Panc1 (cell line): Measurements from ENCODE around the gene UNC5B. TPM values are rescaled to one million over a fixed set of nuclear protein-coding genes. Genes with fewer than 3 reads are reported as not detected.

Experiments used
- ATAC-seq: fragments of 200-7000 bp; cut with Tn5 transposase; 2 replicates; pipeline ENCODE4 v1.9.1; 2020; ENCODE audit warnings: mild to moderate bottlenecking, moderate library complexity
- BruUV-seq: library from RNA; stranded (reverse); fragments of 400-500 nt; replicated peaks from 2 replicates; lab custom pipeline; 2021; lab: Mats Ljungman, UMichigan
- CTCF ChIA-PET: fragments of 300-600 bp; sonication (Branson Sonifier 250); formaldehyde crosslinking; loops from one replicate; lab custom pipeline; 2022; ENCODE audit warnings: antibody characterized with exemption; lab: Charles Lee
- POLR2A ChIA-PET: fragments of 300-600 bp; sonication (Branson Sonifier 250); formaldehyde crosslinking; loops from one replicate; lab custom pipeline; 2022; ENCODE audit warnings: antibody characterized with exemption; lab: Charles Lee
- DNase-seq: peaks from one replicate; pipeline ENCODE4 v3.0.0-alpha.2; 2010; ENCODE audit warnings: low read depth, low spot score
- H3K27ac ChIP-seq: 2 replicates; pipeline ENCODE4 v1.5.1; 2011; ENCODE audit warnings: mild to moderate bottlenecking, low read length, inconsistent platforms
- H3K27me3 ChIP-seq: fragments of 200-500 bp; sonication (Bioruptor generic); 2 replicates; pipeline ENCODE4 v1.6.0; 2014; ENCODE audit warnings: low read length, inconsistent platforms; ENCODE audit not compliant: control insufficient read depth, insufficient read depth
- H3K36me3 ChIP-seq: fragments of 200-500 bp; sonication (Bioruptor generic); 2 replicates; pipeline ENCODE4 v1.5.1; 2014; ENCODE audit warnings: inconsistent platforms, mild to moderate bottlenecking, low read length, moderate library complexity; ENCODE audit not compliant: control insufficient read depth, insufficient read depth
- H3K4me1 ChIP-seq: 2 replicates; pipeline ENCODE4 v1.5.1; 2011; ENCODE audit warnings: inconsistent platforms, mild to moderate bottlenecking, low read length, moderate library complexity; ENCODE audit not compliant: control insufficient read depth, insufficient read depth
- H3K4me3 ChIP-seq, 2 experiments: 2 replicates each; pipeline ENCODE4 v1.5.1; 2011 to 2012; ENCODE audit warnings: low read depth in 2 of 2, low read length in 2 of 2, mild to moderate bottlenecking in 2 of 2, inconsistent platforms in 1 of 2, moderate library complexity in 1 of 2
- H3K9me3 ChIP-seq: fragments of 200-500 bp; sonication (Bioruptor generic); 2 replicates; pipeline ENCODE4 v1.5.1; 2014; ENCODE audit warnings: low read depth, mild to moderate bottlenecking, inconsistent platforms, low read length, moderate library complexity; ENCODE audit not compliant: control insufficient read depth, insufficient read depth
- POLR2AphosphoS5 ChIP-seq: IDR thresholded peaks from 2 replicates; pipeline ENCODE4 v1.6.1; 2012; ENCODE audit warnings: mild to moderate bottlenecking, low read depth, low read length, moderate library complexity
- REST ChIP-seq, 2 experiments: IDR thresholded peaks; 2 replicates each; pipeline ENCODE4 v1.6.1; 2011 to 2012; ENCODE audit warnings: low read depth in 2 of 2, control low read depth in 1 of 2, low read length in 1 of 2, mild to moderate bottlenecking in 1 of 2, moderate library complexity in 1 of 2; ENCODE audit not compliant: insufficient read depth in 1 of 2
- SIN3A ChIP-seq: IDR thresholded peaks from 2 replicates; pipeline ENCODE4 v1.6.1; 2012; ENCODE audit warnings: low read depth, mild to moderate bottlenecking, low read length, moderate library complexity, borderline replicate concordance; ENCODE audit not compliant: insufficient read depth
- TCF7L2 ChIP-seq: IDR thresholded peaks from 2 replicates; pipeline ENCODE4 v1.6.1; 2011; ENCODE audit warnings: mild to moderate bottlenecking, low read depth, low read length, inconsistent platforms
- in situ Hi-C: cut with HindIII; loops from 2 replicates; pipeline ENCODE4 v1.10.0; 2016; ENCODE audit warnings: low sequenced_read_pairs, low pct_unique_long_range_greater_than_20kb
- intact Hi-C: fragments of 100-400 bp; cut with micrococcal nuclease; formaldehyde crosslinking; loops from one replicate; pipeline ENCODE4 v1.10.0; 2022; ENCODE audit not compliant: unreplicated experiment
- total RNA-seq: library from RNA; stranded (reverse); gene quantifications from one replicate; pipeline ENCODE4 v1.2.1, GENCODE V29; 2021; ENCODE audit not compliant: unreplicated experiment
- TF ChIP-seq, protein P1 (sequence below): fragments of 450-650 bp; IDR thresholded peaks from 2 replicates; pipeline ENCODE4 v1.5.1; 2017; ENCODE audit warnings: mild to moderate bottlenecking

UNC5B gene
- total RNA-seq, 1 experiment from 2014 or later = 1.1 TPM

DNA sequence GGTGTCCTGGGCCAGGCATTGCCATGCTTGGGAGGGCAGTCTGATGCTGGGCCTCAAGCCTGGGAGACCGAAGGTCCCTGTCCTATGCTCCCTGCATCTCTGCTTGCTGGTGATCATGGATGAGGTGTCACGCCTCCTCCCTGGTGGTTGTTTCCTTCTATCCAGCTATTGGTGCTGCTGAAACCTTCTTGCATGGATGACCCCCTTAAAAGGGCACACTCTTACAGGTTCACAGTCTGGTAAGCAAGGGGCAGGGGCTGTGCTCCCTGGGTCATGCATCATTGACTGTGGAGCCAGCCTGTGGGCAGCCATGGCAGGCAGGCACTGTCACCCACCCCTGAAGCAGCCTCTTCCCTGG, 69.9 kb downstream of the UNC5B start:
- ATAC-seq = no peak
- no peak for DNase-seq
- no peaks in the 10 kb centered on the region for H3K9me3 ChIP-seq
- no peak for TF ChIP-seq POLR2AphosphoS5
- no peak for TF ChIP-seq TCF7L2
- no peak for TF ChIP-seq SIN3A
- no peak for TF ChIP-seq REST (IDR thresholded peaks at IDR 0.05; ENCODE audit: insufficient read depth in 1 of 2, low read depth in 2 of 2, low read length in 1 of 2)
- TF ChIP-seq, protein P1, sequence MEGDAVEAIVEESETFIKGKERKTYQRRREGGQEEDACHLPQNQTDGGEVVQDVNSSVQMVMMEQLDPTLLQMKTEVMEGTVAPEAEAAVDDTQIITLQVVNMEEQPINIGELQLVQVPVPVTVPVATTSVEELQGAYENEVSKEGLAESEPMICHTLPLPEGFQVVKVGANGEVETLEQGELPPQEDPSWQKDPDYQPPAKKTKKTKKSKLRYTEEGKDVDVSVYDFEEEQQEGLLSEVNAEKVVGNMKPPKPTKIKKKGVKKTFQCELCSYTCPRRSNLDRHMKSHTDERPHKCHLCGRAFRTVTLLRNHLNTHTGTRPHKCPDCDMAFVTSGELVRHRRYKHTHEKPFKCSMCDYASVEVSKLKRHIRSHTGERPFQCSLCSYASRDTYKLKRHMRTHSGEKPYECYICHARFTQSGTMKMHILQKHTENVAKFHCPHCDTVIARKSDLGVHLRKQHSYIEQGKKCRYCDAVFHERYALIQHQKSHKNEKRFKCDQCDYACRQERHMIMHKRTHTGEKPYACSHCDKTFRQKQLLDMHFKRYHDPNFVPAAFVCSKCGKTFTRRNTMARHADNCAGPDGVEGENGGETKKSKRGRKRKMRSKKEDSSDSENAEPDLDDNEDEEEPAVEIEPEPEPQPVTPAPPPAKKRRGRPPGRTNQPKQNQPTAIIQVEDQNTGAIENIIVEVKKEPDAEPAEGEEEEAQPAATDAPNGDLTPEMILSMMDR = no peak
- in situ Hi-C loops (no loop called here), intact Hi-C loops (no loop called here)
- POLR2A ChIA-PET = no interaction called here
- no TSS peak for BruUV-seq
- no peak overlapping the region for H3K4me3 ChIP-seq
- CTCF ChIA-PET = no interaction called here
- H3K4me1 ChIP-seq = no peaks in the 10 kb centered on the region
- H3K27me3 ChIP-seq = no peaks in the 10 kb centered on the region
- H3K36me3 ChIP-seq = no peaks in the 10 kb centered on the region
- H3K27ac ChIP-seq = no peak overlapping the region

DNA sequence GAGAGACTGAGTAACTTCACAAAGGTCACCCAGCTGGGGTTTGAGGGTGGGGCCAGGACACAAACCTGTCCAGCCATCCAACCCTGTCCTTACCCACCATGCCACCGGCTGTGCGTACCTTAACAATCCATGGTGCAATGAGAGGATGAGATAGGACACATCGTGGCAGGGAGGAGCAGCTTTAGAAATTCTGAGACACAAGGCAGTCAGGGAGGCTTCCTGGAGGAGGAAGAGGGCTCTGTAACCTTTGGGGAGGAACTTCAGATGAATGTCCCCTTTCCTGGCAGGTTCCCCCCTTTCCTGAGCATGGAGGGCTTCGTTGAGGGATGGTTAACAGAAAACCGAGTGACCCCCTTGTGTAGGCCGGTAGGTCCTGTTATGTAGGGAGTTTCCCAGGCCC, 71.0 kb downstream of the UNC5B start:
- H3K27me3 ChIP-seq = no peaks in the 10 kb centered on the region
- ChIA-PET POLR2A (no interaction called here), CTCF (no interaction called here)
- TF ChIP-seq POLR2AphosphoS5 = no peak
- TF ChIP-seq REST (IDR thresholded peaks at IDR 0.05; ENCODE audit: insufficient read depth in 1 of 2, low read depth in 2 of 2, low read length in 1 of 2) = no peak
- TF ChIP-seq, protein P1 = no peak
- no peak for TF ChIP-seq TCF7L2
- TF ChIP-seq SIN3A = no peak
- ATAC-seq (no peak), DNase-seq (no peak)
- intact Hi-C loops = no loop called here
- no peaks in the 10 kb centered on the region for H3K9me3 ChIP-seq
- in situ Hi-C loops = no loop called here
- no TSS peak for BruUV-seq
- H3K4me1 ChIP-seq = no peaks in the 10 kb centered on the region
- H3K4me3 ChIP-seq = no peak overlapping the region
- H3K27ac ChIP-seq = no peak overlapping the region
- H3K36me3 ChIP-seq = no peaks in the 10 kb centered on the region
